SK-N-SH treated with all-trans-retinoic acid at 6 μM for 48 hours (cell line): ENCODE data around the gene DNAAF3.

ENCODE experiments used
- ARNTL ChIP-seq: fragments of 450-650 bp; formaldehyde crosslinking; IDR thresholded peaks from 2 replicates; pipeline ENCODE4 v1.5.0; 2020; ENCODE audit warnings: low read depth, mild to moderate bottlenecking, moderate library complexity, borderline replicate concordance
- CREB5 ChIP-seq: fragments of 250-450 bp; sonication (Bioruptor Pico); IDR thresholded peaks from 2 replicates; pipeline ENCODE4 v1.5.1; 2020; ENCODE audit warnings: low read depth, mild to moderate bottlenecking, moderate library complexity
- ESRRG ChIP-seq: fragments of 250-450 bp; sonication (Bioruptor Pico); IDR thresholded peaks from 2 replicates; pipeline ENCODE4 v1.6.1; 2021; ENCODE audit warnings: mild to moderate bottlenecking
- ISL1 ChIP-seq: fragments of 250-450 bp; sonication (Bioruptor Pico); IDR thresholded peaks from 2 replicates; pipeline ENCODE4 v2.1.2; 2022; ENCODE audit warnings: mild to moderate bottlenecking, moderate library complexity
- TCF4 ChIP-seq: fragments of 250-450 bp; sonication (Bioruptor Pico); IDR thresholded peaks from 2 replicates; pipeline ENCODE4 v1.8.0; 2021; ENCODE audit warnings: mild to moderate bottlenecking, moderate library complexity, borderline replicate concordance
- TOX ChIP-seq: fragments of 250-450 bp; sonication (Bioruptor Pico); IDR thresholded peaks from 2 replicates; pipeline ENCODE4 v1.8.0; 2021; ENCODE audit warnings: mild to moderate bottlenecking, moderate library complexity, borderline replicate concordance
- ZFP3 ChIP-seq: fragments of 250-450 bp; sonication (Bioruptor Pico); IDR thresholded peaks from 2 replicates; pipeline ENCODE4 v1.5.0; 2020; ENCODE audit warnings: mild to moderate bottlenecking, moderate library complexity
- ZFP30 ChIP-seq: fragments of 450-650 bp; formaldehyde crosslinking; IDR thresholded peaks from 2 replicates; pipeline ENCODE4 v1.5.0; 2022; ENCODE audit warnings: mild to moderate bottlenecking, moderate library complexity
- ZNF565 ChIP-seq: fragments of 450-650 bp; formaldehyde crosslinking; conservative IDR thresholded peaks from 2 replicates; pipeline ENCODE4 v1.5.0; 2020; ENCODE audit warnings: low read depth, mild to moderate bottlenecking, moderate library complexity

DNA sequence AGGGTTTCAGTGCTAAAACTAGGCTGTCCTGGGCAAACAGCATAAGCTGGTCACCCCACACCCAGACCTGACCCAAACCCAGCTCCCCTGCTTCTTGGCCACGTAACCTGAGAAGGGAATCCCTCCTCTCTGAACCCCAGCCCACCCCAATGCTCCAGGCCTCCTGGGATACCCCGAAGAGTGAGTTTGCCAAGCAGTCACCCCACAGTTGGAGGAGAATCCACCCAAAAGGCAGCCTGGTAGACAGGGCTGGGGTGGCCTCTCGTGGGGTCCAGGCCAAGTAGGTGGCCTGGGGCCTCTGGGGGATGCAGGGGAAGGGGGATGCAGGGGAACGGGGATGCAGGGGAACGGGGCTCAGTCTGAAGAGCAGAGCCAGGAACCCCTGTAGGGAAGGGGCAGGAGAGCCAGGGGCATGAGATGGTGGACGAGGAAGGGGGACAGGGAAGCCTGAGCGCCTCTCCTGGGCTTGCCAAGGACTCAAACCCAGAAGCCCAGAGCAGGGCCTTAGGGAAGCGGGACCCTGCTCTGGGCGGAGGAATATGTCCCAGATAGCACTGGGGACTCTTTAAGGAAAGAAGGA lies 51.8 kb downstream of the DNAAF3 start:
- no peak for TF ChIP-seq ISL1 (CRISPR knock-in tag)
- no peak for TF ChIP-seq ZNF565
- TF ChIP-seq ARNTL (CRISPR knock-in tag): no peak
- no peak for TF ChIP-seq ZFP30 (CRISPR knock-in tag)
- TF ChIP-seq CREB5: no peak
- no peak for TF ChIP-seq TOX
- TF ChIP-seq ZFP3 (CRISPR knock-in tag): no peak
- TF ChIP-seq TCF4 (CRISPR knock-in tag): no peak
- TF ChIP-seq ESRRG (CRISPR knock-in tag): no peak
